Measurements from ENCODE around the gene TRIM75.

DNA sequence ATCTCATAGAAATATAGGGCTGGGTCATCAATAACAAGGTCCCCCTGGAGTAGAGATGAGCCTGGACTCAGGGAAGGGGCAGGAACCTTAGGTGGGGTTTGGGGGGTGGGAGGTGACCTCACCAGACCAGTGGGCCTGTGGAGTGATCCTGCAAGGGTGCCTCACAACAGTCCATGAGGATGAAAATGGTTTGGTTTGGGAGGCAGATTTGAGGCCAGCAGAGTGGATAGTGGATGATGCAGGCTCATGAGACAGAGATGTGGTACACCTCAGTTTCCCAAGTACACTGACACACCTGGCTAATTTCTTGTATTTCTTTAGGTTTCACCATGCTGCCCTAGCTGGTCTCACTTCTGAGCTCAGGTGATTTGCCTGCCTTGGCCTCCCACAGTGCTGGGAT is 40.0 kb upstream of the TRIM75 start:
- TF ChIP-seq, protein P1, sequence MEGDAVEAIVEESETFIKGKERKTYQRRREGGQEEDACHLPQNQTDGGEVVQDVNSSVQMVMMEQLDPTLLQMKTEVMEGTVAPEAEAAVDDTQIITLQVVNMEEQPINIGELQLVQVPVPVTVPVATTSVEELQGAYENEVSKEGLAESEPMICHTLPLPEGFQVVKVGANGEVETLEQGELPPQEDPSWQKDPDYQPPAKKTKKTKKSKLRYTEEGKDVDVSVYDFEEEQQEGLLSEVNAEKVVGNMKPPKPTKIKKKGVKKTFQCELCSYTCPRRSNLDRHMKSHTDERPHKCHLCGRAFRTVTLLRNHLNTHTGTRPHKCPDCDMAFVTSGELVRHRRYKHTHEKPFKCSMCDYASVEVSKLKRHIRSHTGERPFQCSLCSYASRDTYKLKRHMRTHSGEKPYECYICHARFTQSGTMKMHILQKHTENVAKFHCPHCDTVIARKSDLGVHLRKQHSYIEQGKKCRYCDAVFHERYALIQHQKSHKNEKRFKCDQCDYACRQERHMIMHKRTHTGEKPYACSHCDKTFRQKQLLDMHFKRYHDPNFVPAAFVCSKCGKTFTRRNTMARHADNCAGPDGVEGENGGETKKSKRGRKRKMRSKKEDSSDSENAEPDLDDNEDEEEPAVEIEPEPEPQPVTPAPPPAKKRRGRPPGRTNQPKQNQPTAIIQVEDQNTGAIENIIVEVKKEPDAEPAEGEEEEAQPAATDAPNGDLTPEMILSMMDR (IDR thresholded peaks at IDR 0.05) = no peak
- TF ChIP-seq POLR2A (IDR thresholded peaks at IDR 0.05) = no peak

Measured in esophagus squamous epithelium (tissue), 4 donors.